Measurements from ENCODE around the gene COL5A1.

The COL5A1 gene

DNA sequence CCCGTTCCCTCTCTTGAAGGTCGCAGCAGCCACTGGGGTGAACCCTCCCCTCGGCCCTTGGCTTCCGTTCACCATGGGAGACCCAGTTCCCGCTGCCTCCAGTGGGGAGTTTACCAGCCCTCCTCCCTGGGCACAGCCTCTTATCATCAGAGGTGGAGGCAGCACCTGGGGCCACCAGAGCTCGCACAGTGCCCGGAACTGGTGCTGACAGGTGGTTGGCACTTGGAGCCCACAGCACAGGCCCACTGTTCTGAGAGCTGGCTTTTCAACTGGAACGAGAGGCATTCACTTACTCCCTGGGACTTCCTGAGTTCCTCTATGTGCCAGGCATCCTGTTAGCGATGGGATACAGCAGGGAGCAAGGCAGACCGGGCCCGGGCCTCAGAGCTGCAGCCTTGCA is 132.2 kb downstream of the COL5A1 start:
- peaks cover 9% of the 10 kb centered on the region for H3K4me1 Mint-ChIP-seq
- H3K36me3 Mint-ChIP-seq: no peaks in the 10 kb centered on the region
- no peaks in the 10 kb centered on the region for H3K9me3 Mint-ChIP-seq
- H3K27ac Mint-ChIP-seq: no peak overlapping the region
- peaks cover 21% of the 10 kb centered on the region for H3K27me3 Mint-ChIP-seq
- no peak overlapping the region for H3K4me3 Mint-ChIP-seq
- ATAC-seq: no peak

GRCh38 chr9:134774410-134774809 is 132.8 kb downstream of the COL5A1 start:
- H3K4me1 Mint-ChIP-seq: peaks cover 8% of the 10 kb centered on the region
- no peaks in the 10 kb centered on the region for H3K9me3 Mint-ChIP-seq
- peaks cover 25% of the 10 kb centered on the region for H3K27me3 Mint-ChIP-seq
- no peak overlapping the region for H3K4me3 Mint-ChIP-seq
- no peaks in the 10 kb centered on the region for H3K36me3 Mint-ChIP-seq
- H3K27ac Mint-ChIP-seq: no peak overlapping the region
- ATAC-seq: no peak

DNA sequence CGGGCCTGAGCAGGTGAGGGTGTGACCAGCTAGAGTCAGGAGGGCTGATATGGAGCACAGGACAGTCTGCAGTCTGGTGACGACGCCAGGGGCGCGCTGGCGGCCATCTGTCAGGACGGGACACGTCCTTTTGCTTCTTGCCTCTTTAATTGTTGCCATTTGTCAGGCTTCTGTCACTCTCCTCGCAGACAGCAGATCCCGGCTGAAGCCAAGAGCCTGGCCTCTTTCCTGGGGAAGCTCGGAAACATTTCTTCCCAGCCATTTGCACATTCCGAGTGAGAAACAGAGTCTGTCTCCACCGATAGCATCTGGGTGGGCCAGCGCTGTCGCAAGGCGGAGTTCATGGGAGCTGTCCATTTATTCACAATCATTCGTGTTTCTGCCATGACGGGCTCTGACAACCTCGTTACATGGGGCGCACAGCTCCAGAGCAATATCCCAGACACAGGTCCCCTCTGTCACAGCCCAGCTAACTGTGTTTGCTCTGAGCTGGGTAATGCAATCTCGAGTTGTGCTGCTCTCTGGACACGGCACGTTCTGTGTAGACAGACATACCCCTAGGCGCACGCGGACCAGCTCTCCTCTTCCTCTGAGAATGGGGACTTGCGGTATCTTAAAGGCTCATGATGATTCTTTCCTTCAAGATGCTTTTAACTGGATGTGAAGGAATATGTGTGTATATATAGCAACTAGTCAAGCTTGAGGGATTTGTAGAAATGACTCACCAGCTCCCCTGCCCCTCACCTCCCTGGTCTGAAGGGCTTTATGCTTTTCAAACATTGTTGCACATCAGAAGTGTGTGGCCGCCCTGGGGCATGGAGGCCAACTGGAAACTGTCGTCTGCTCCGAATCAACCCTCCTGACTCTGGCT is 133.7 kb downstream of the COL5A1 start:
- Mint-ChIP-seq H3K9me3 (no peaks in the 10 kb centered on the region), H3K4me1 (peaks cover 8% of the 10 kb centered on the region), H3K4me3 (no peak overlapping the region), H3K27me3 (peaks cover 34% of the 10 kb centered on the region), H3K27ac (no peak overlapping the region), H3K36me3 (no peaks in the 10 kb centered on the region)
- ATAC-seq: no peak

DNA sequence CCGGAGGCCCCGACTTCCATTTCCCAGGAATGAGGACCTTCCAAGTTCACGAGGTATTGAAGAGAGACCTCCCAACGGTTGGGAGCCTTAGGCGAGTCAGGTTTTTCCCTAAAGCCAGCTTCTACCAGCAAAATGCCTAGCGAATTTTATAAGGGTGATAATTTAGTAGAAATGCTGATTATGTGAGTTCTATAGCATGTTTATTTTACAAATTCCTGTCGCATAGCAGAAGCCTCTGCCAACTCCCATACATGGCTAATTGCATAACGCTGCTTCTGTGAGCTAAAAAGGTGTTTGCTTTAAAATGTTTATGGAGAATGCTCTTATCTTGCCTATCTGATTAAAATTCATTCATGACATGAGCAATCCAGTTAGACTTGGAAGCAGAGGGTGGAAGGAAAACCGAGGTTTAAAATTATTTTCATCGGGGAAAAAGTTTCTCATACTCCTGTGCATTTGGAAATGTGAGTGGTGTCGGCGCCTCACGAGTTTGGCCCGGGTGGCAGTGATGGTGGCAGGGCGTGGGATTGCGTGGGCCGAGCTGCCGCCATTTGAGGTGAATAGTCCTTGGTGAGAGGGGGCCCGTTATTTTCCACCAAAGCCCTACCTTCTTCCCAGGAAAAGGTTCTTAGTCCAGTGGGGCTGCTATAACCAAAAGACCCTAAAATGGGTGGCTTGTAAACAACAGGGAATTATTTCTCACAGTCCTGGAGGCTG is 134.6 kb downstream of the COL5A1 start:
- no peak for ATAC-seq
- no peak overlapping the region for H3K27ac Mint-ChIP-seq
- H3K4me1 Mint-ChIP-seq: peaks cover 7% of the 10 kb centered on the region
- H3K9me3 Mint-ChIP-seq: no peaks in the 10 kb centered on the region
- H3K36me3 Mint-ChIP-seq: no peaks in the 10 kb centered on the region
- H3K4me3 Mint-ChIP-seq: no peak overlapping the region
- H3K27me3 Mint-ChIP-seq: peaks cover 34% of the 10 kb centered on the region

DNA sequence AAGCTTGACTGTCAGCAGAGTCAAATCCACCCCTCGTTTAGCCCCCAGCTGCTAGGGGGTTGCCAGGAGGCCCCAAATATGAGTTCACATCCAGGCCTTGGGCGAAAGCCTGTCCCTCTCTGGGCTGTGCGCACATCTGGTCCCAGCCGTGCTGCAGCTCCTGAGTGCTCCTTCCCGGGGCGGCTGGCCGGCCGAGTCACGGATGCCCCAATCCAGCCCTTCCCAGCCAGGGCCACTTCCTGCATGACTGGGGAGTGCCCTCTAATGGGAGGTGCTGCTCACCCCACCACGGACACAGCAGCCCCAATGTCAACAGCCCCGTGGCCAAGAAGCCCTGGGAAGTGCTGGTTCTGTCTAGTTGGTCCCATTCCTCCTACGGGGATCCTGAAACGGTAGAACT is 135.6 kb downstream of the COL5A1 start:
- ATAC-seq: no peak
- no peak overlapping the region for H3K4me3 Mint-ChIP-seq
- peaks cover 25% of the 10 kb centered on the region for H3K27me3 Mint-ChIP-seq
- no peaks in the 10 kb centered on the region for H3K9me3 Mint-ChIP-seq
- H3K4me1 Mint-ChIP-seq: no peaks in the 10 kb centered on the region
- H3K27ac Mint-ChIP-seq: no peak overlapping the region
- H3K36me3 Mint-ChIP-seq: no peaks in the 10 kb centered on the region

DNA sequence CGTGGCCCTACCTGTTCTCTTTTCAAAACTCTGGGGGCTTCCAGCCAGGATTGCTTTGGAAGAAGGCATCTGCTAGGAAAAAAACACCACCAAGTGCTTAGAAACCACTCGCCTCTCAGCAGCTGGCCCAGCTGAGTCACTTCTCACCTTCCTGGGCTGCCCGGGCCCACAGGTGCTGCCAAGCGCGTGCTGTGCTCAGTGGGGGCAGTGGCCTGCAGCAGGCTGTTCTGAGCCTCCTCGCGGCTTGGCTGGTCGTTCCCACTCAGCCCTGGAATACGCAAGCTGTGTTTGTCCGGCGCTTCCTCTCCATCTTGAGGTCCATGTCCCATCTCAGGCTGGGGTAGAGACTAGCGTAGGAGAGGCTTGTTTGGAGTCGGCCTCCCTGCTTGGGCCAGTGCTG is 136.6 kb downstream of the COL5A1 start:
- no peak for ATAC-seq
- H3K9me3 Mint-ChIP-seq: no peaks in the 10 kb centered on the region
- H3K4me1 Mint-ChIP-seq: no peaks in the 10 kb centered on the region
- H3K27ac Mint-ChIP-seq: no peak overlapping the region
- H3K36me3 Mint-ChIP-seq: no peaks in the 10 kb centered on the region
- H3K27me3 Mint-ChIP-seq: peaks cover 20% of the 10 kb centered on the region
- H3K4me3 Mint-ChIP-seq: no peak overlapping the region

GRCh38 chr9:134778841-134779411 is 137.3 kb downstream of the COL5A1 start:
- peaks cover 20% of the 10 kb centered on the region for H3K27me3 Mint-ChIP-seq
- H3K4me3 Mint-ChIP-seq: no peak overlapping the region
- no peaks in the 10 kb centered on the region for H3K4me1 Mint-ChIP-seq
- H3K9me3 Mint-ChIP-seq: no peaks in the 10 kb centered on the region
- no peaks in the 10 kb centered on the region for H3K36me3 Mint-ChIP-seq
- no peak overlapping the region for H3K27ac Mint-ChIP-seq
- ATAC-seq: no peak

GRCh38 chr9:134779640-134780039 is 138.0 kb downstream of the COL5A1 start:
- ATAC-seq: no peak
- no peaks in the 10 kb centered on the region for H3K9me3 Mint-ChIP-seq
- no peak overlapping the region for H3K27ac Mint-ChIP-seq
- no peak overlapping the region for H3K4me3 Mint-ChIP-seq
- no peaks in the 10 kb centered on the region for H3K4me1 Mint-ChIP-seq
- no peaks in the 10 kb centered on the region for H3K36me3 Mint-ChIP-seq
- peaks cover 20% of the 10 kb centered on the region for H3K27me3 Mint-ChIP-seq

- Mint-ChIP-seq H3K4me1 (no peaks in the 10 kb centered on the region), H3K27ac (no peak overlapping the region), H3K36me3 (no peaks in the 10 kb centered on the region), H3K4me3 (no peak overlapping the region), H3K27me3 (peaks cover 25% of the 10 kb centered on the region), H3K9me3 (no peaks in the 10 kb centered on the region)
- no peak for ATAC-seq
Measured at GRCh38 chr9:134781591-134782302, 140.1 kb downstream of the COL5A1 start.

GRCh38 chr9:134782921-134783698 is 141.5 kb downstream of the COL5A1 start:
- Mint-ChIP-seq H3K27me3 (peaks cover 39% of the 10 kb centered on the region), H3K9me3 (no peaks in the 10 kb centered on the region), H3K36me3 (no peaks in the 10 kb centered on the region), H3K4me3 (no peak overlapping the region), H3K27ac (no peak overlapping the region), H3K4me1 (no peaks in the 10 kb centered on the region)
- peak; percentile 39 for ATAC-seq

- Mint-ChIP-seq H3K4me3 (no peak overlapping the region), H3K4me1 (no peaks in the 10 kb centered on the region), H3K27me3 (peaks cover 43% of the 10 kb centered on the region), H3K9me3 (no peaks in the 10 kb centered on the region), H3K36me3 (no peaks in the 10 kb centered on the region), H3K27ac (no peak overlapping the region)
- ATAC-seq: no peak
Measured at GRCh38 chr9:134783699-134784039, 142.1 kb downstream of the COL5A1 start.

DNA sequence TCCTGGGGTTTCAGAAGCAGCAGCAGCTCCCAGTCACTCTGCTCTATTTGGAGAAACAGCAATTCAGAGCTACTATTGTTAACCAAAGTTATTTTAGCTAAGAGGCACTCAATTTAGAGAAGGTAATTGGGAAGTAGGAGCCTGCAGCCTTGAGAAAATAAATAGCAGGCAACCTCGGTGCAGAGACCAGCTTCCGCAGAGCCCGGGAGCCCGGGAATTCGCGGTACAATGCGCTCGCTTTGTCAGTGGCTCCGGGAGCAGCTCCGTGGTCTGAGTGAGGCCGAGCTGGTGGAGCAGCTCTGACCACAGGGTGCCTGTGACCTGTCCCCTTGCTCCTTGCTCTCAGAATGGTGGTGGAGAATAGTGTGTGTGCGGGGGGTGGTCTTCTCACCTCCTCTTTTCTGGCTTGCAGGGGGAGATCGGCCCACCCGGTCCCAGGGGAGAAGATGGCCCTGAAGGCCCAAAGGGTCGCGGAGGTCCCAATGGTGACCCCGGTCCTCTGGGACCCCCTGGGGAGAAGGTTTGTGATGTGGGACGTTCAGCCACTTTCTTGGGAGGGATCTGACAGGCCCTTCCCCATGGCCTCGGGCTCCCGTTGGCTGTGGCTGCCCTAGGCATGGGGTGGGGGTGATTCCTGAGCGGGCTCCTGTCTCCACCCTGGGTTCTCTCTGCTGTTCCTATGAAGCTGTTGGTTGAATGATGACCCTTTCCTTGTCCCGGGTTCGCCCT is 143.1 kb downstream of the COL5A1 start:
- Mint-ChIP-seq H3K36me3 (no peaks in the 10 kb centered on the region), H3K4me1 (no peaks in the 10 kb centered on the region), H3K9me3 (no peaks in the 10 kb centered on the region), H3K4me3 (no peak overlapping the region), H3K27ac (no peak overlapping the region), H3K27me3 (peaks cover 33% of the 10 kb centered on the region)
- no peak for ATAC-seq

GRCh38 chr9:134785325-134786108 is 143.9 kb downstream of the COL5A1 start:
- H3K27ac Mint-ChIP-seq: no peak overlapping the region
- H3K9me3 Mint-ChIP-seq: no peaks in the 10 kb centered on the region
- H3K27me3 Mint-ChIP-seq: peaks cover 25% of the 10 kb centered on the region
- no peak for ATAC-seq
- H3K4me3 Mint-ChIP-seq: no peak overlapping the region
- no peaks in the 10 kb centered on the region for H3K36me3 Mint-ChIP-seq
- H3K4me1 Mint-ChIP-seq: no peaks in the 10 kb centered on the region

Measured in stimulated activated memory B cell treated with anti-CD40 and anti-IgM and Interleukin-4, amounts not matched to agents 10 μg/mL and 1 μg/mL and 100 μg/mL, for 72 hours (primary cell).